ENCODE measurements around the gene FIGNL1.

DNA sequence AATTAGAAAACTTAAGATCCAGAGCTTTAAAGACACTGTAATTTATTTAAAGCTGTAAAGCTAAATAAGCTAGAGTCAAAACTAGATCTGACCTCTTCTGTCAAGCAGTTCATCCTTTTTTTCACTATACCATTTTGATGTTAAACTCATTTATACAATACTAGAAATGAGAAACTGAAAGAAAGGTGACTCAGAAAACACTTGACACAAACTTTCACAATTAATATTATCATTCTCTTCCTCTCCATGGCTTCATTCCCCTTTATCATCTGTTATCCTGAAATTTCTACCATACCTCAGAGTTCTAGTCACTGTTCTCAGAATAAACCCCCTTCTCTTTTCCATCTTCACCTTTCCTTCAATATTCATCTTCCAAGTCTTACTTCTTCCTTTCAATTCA lies 1.3 kb downstream of the FIGNL1 start:
- TF ChIP-seq, protein P1, sequence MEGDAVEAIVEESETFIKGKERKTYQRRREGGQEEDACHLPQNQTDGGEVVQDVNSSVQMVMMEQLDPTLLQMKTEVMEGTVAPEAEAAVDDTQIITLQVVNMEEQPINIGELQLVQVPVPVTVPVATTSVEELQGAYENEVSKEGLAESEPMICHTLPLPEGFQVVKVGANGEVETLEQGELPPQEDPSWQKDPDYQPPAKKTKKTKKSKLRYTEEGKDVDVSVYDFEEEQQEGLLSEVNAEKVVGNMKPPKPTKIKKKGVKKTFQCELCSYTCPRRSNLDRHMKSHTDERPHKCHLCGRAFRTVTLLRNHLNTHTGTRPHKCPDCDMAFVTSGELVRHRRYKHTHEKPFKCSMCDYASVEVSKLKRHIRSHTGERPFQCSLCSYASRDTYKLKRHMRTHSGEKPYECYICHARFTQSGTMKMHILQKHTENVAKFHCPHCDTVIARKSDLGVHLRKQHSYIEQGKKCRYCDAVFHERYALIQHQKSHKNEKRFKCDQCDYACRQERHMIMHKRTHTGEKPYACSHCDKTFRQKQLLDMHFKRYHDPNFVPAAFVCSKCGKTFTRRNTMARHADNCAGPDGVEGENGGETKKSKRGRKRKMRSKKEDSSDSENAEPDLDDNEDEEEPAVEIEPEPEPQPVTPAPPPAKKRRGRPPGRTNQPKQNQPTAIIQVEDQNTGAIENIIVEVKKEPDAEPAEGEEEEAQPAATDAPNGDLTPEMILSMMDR (IDR thresholded peaks at IDR 0.05): no peak
- TF ChIP-seq POLR2A (IDR thresholded peaks at IDR 0.05): no peak

Data from lower leg skin (tissue), 3 donors.